ENCODE data around the gene PHF23.
A peak's percentile ranks its signal among the peaks of the same experiment; 100 is the strongest.

Gene PHF23

GRCh38 chr17:7219812-7220592 lies 19.3 kb downstream of the PHF23 start, which contains the start of the genes ACADVL and DLG4:
TSS of gene ACADVL (plus strand) at chr17:7219938. CDS start at chr17:7219985, 47 bp downstream.
TSS of gene DLG4 (minus strand) at chr17:7219836.
- peak; percentile 86 for DNase-seq

- DNase-seq: no peak
Observed at GRCh38 chr17:7219229-7219811, 19.9 kb downstream of the PHF23 start.

GRCh38 chr17:7218758-7219157 lies 20.5 kb downstream of the PHF23 start:
- no peak for DNase-seq

GRCh38 chr17:7218166-7218565 lies 21.1 kb downstream of the PHF23 start:
- DNase-seq: no peak

GRCh38 chr17:7217113-7217987 lies 21.9 kb downstream of the PHF23 start:
- DNase-seq: peak; percentile 84

- DNase-seq: no peak
Observed at GRCh38 chr17:7216242-7217112, 22.8 kb downstream of the PHF23 start.

- DNase-seq: peak; percentile 33
Observed at GRCh38 chr17:7215652-7216180, 23.5 kb downstream of the PHF23 start.

GRCh38 chr17:7215136-7215638 lies 24.1 kb downstream of the PHF23 start:
- DNase-seq: no peak

- peak; percentile 98 for DNase-seq
Observed at GRCh38 chr17:7214300-7215135, 24.7 kb downstream of the PHF23 start.

- peak; percentile 81 for DNase-seq
Observed at GRCh38 chr17:7213895-7214299, 25.4 kb downstream of the PHF23 start.

- DNase-seq: no peak
Observed at GRCh38 chr17:7211491-7212273, 27.6 kb downstream of the PHF23 start.

GRCh38 chr17:7208754-7209460 lies 30.4 kb downstream of the PHF23 start:
- no peak for DNase-seq

GRCh38 chr17:7208027-7208571 lies 31.2 kb downstream of the PHF23 start:
- no peak for DNase-seq

- no peak for DNase-seq
Observed at GRCh38 chr17:7207120-7208001, 31.9 kb downstream of the PHF23 start.

GRCh38 chr17:7205561-7205960 lies 33.7 kb downstream of the PHF23 start:
- DNase-seq: no peak

GRCh38 chr17:7204828-7205461 lies 34.3 kb downstream of the PHF23 start:
- DNase-seq: peak; percentile 87

GRCh38 chr17:7204336-7204735 lies 34.9 kb downstream of the PHF23 start:
- DNase-seq: peak; percentile 54
